HG03175 (cell line): ENCODE measurements around the gene XPNPEP1.
"Not testable (repeated sequence)": the region's sequence is repeated elsewhere in the genome, so short reads cannot be mapped to it uniquely, and the experiment has no call there.

Experiments used
- ATAC-seq: cut with Tn5 transposase; IDR thresholded peaks from one replicate; pipeline ENCODE4 v1.9.1; 2021; ENCODE audit warnings: mild to moderate bottlenecking, moderate library complexity; ENCODE audit not compliant: unreplicated experiment

XPNPEP1 gene

GRCh38 chr10:109924967-109925620 lies 1.8 kb upstream of the XPNPEP1 start:
- ATAC-seq: no peak

DNA sequence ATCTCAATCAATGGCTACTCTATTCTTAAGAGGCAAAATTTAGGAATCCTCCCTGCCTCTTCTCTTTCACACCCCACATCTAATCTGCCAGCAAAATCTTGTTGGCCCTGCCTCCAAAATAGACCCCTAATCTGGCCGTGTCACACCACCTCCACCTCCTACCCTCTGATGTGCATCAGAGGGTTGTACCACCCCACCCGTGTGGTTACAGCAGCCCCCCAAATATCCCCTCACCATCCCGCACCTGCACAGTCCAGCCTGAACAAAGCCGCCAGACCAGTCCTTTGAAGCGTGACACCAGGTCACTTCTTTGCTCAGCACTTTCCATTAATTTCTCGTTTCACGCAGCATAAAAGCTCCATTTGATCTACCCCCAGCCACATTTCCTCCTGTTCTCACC lies 776 bp upstream of the XPNPEP1 start:
- no peak for ATAC-seq

- ATAC-seq: no peak
Measured at GRCh38 chr10:109922358-109922975, 844 bp downstream of the XPNPEP1 start.

- ATAC-seq: no peak
Measured at GRCh38 chr10:109920016-109920415, 3.3 kb downstream of the XPNPEP1 start.

DNA sequence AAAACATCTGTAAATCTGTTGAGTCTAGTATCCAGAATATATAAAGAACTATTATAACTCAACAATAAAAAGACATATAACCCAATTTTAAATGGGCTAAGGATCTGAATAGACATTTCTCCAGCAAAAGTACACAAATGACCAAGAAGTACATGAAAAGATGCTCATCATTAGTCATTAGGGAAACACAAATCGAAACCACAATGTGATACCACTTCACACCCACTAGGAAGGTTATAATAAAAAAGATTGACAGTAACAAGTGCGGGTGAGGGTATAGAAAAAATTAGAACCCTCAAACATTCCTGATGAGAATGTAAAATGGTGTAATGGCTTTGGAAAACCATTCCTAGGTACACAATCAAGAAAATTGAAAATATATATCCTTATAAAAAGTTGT lies 4.1 kb downstream of the XPNPEP1 start:
- no peak for ATAC-seq

GRCh38 chr10:109918707-109919106 lies 4.6 kb downstream of the XPNPEP1 start:
- not testable (repeated sequence) for ATAC-seq

DNA sequence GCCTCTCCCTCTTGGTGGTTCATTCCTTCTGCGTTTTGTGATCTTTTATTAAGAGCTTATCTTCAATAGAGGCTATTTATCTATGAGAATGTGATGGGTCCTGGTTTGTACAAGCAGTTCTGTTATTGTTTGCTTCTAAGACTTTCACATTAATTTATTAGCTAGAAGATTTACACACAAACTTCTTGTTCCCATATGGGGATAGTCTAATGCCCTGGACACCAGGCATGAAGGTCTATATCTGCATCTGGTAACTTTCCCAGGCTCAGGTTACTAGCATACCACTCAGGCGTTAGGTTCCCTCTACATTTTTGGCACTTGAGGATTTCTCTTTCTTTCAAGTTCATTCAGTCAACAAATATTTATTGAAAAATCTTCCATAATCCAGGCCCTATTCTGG lies 7.7 kb downstream of the XPNPEP1 start:
- no peak for ATAC-seq

DNA sequence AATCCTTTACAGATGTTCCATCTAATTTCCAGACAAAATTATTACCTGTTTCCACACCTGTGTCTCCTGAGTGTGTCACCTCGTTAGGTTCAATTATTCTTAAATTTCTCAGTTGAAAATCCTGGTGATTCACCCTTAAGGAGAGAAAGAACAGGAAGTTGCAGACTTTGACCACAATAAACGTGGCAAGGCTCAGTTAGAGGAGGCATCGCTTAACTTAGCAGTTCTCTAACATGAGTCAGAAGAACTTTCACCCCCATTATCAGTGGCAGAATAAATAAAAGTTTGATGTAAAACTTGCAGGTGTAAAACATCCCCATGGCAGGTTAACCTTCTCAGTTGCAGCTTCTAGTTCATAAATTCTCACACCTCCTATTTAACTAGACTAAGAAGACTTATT lies 8.3 kb downstream of the XPNPEP1 start:
- ATAC-seq: no peak

GRCh38 chr10:109913306-109913892 lies 9.9 kb downstream of the XPNPEP1 start:
- ATAC-seq: no peak

DNA sequence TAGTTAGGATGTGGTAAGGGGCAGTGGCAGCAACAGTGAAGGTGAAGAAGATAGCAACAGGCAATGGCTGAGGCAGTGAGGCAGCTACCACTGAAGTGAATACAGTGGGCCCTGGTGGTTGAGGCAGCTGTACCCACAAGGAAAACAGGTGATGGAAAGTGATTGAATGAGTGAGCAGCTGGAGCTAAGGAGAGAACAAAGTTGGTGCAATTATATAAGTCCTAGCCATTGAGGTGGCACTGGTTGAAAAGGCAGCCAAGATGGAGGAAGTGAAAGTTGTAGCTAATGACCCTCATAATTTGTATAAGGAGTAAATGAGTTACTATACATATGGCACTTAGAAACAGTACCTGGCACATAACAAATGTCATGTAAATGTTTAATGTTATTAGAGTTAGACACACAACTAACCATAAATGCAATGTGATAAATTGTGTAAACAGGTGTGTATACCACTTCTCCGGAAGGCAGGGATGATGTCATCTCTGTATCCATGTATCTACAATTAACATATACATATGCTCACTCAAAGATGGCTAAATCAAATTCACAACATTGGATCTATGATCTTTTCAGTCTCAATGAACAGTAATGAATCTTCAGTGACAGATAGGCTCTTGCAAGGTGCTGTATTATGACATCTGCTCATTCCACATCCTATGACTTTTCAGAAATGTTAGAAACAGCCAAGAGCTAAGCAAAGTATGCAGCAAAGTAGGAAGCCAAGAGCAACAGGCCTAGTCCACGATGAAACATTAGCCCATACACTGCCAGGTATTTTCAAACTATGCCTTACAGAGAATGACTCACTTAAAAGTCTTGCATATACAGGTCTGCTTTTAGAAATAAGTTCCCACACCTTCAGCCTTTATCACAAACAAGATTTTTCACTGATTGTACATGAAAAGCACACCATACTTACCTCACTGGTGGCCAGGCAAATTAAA lies 10.7 kb downstream of the XPNPEP1 start:
- ATAC-seq: peak; percentile 97

DNA sequence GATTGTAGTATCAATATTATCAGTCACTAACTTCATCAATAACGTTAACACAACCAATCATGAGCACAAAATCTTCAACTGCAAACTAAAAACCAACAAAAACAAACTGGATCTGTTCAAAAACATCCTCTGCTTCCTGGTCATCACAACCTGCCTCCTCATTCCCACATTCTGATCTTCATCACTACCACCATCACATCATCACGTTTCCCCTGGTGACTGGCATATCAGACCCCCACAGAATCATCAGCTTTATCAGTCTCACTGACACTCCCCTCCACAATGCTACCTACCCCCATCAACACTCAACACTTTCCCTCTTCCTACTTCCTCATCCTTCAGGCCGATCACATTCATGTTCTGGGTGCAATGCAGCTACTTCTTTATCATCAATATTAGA lies 11.4 kb downstream of the XPNPEP1 start:
- ATAC-seq: no peak

- ATAC-seq: no peak
Measured at GRCh38 chr10:109906316-109906715, 17.0 kb downstream of the XPNPEP1 start.

DNA sequence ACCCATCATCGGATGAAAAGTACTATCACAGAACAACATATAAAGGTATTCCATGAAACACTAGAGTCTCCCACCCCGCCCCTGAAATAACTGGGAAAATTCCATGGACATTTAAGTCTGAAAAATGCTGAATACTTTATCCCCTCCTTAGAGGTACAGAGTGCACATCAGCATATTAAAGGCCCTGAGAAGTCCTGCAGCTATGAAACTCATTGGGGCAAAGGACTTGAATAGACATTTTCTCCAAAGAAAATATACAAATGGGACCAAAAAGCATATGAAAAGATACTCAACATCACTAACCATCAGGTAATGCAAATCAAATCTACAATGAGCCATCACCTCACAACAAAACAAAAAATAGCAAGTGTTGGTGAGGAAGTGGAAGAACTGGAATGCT lies 18.9 kb downstream of the XPNPEP1 start:
- ATAC-seq: no peak

DNA sequence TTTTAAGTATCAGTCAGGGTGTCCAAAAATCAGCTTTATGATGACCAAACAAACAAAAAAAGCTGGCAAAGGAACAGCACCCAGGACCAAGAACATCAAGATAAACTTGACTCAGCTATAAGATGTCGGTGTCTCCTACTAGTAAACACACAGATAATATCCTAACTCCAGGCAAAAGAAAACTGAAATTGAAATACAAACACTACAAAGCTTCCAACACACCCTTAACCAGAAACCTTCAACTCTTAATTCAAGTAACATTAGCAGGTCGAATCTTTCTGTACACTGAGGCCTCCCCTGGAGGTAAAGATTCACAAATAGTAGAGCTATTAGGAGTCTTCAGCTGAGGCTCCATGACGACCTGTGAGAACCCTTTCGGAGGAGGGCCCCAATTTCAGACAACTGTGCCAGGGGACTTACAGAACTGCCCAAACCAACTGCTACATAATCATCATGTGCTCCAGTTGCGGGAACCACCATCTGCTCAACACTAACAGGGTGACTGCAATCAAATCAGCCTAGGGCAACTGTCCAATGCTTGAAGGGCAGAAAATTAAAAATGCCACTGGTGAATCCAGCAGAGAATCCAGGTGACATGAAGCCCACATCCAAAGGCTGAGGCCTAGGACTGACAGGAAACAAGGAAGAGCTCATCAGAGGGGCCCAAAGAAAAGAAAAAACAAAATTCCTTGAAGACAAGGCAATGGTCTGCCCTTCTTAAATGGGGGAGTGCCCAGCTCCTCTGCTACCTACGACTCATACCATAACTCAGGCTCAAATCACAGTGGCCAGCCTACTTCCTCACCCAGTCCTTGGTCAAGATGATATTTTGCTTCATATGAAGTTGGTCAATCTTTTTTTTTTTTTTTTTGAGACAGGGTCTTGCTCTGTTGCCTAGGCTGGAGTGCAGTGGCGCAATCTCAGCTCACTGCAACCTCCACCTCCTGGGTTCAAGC lies 20.0 kb downstream of the XPNPEP1 start:
- ATAC-seq: peak; percentile 50

GRCh38 chr10:109899356-109900331 lies 23.7 kb downstream of the XPNPEP1 start:
- no peak for ATAC-seq

DNA sequence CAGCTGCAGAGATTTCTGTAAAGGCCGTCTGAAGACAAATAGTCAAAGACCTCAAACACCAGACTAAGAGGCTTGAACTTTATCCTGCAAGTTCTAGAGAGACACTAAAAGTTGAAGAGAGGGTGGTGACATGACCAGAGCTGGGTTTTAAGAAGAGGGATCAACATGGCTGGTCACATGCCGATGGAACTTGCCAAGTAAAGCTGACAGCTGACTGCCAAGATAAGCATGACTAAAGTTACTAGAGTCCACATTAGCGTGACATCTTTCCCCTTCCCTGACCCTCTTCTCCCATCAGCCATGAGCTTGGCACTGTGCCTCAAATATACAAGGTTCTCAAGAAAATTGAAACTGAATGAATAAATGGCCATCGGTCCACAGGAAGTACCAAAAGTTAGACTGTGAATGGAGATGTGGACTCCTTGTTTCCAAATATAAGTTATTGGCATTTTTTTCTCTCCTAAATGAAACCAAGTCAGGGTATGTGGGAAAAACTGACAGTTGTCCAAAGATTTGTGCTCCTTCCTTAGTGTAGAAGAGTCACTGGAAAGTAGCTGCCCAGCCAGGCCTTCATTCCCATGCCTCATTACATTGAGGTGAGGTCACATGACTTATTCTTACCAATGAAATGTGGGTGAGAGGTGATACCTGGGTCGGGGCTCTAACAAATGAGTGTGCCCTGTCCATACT lies 24.5 kb downstream of the XPNPEP1 start:
- ATAC-seq: no peak

- ATAC-seq: no peak
Measured at GRCh38 chr10:109898007-109898406, 25.3 kb downstream of the XPNPEP1 start.

GRCh38 chr10:109895848-109896247 lies 27.5 kb downstream of the XPNPEP1 start:
- no peak for ATAC-seq
